ENCODE measurements around the gene SP2. TPM values are rescaled to one million over a fixed set of nuclear protein-coding genes. Genes with fewer than 3 reads are reported as not detected.

The SP2 gene
- total RNA-seq, 1 donor from 2014 or later = 5.4 TPM

DNA sequence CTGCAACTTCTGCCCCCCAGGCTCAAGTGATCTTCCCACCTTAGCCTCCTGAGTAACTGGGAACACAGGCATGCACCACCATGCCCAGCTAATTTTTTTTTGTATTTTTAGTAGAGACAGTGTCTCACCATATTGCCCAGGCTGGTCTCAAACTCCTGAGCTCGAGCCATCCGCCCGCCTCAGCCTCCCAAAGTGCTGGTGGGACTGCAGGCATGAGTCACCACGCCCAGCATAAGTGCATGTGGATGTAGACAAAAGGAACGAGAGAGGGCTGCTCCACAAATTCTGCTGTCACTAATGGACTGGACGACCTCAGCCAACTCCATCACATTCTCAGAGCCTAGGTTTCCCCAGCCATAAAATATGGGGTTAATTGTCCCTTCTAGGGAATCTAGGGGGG is 7.7 kb upstream of the SP2 start:
- DNase-seq (ENCODE audit: low spot score) = no peak
- no peak for ATAC-seq

GRCh38 chr17:47889734-47890529 is 6.1 kb upstream of the SP2 start:
- ATAC-seq (peak; percentile 99), DNase-seq (ENCODE audit: low spot score) (peak; percentile 88)

DNA sequence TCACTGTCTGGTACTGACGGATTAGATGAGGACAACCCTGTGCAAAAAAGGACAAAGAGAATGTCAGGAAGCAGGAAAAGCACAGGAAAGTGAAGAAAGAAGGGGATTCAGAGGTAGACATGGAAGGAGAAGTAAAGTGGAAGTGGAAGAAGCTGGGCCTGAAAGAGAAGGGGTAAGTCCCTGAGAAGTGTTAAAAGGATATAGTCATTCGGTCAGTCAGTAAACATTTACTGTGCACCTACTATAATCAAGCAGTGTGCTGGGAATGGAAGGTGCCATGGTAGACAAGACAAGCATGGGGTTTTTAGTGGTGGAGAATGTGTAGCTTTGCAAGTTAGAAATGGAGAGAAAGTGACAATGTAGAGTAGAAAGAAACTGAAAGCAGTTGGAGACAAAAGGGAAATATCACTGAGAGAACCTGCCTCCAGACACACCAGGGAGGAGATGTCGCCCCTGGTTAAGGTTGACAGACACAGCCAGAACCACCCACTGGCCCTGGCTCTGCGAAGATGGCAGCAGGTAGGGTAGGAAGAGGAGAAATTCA is 4.4 kb upstream of the SP2 start:
- DNase-seq (ENCODE audit: low spot score) = no peak

DNA sequence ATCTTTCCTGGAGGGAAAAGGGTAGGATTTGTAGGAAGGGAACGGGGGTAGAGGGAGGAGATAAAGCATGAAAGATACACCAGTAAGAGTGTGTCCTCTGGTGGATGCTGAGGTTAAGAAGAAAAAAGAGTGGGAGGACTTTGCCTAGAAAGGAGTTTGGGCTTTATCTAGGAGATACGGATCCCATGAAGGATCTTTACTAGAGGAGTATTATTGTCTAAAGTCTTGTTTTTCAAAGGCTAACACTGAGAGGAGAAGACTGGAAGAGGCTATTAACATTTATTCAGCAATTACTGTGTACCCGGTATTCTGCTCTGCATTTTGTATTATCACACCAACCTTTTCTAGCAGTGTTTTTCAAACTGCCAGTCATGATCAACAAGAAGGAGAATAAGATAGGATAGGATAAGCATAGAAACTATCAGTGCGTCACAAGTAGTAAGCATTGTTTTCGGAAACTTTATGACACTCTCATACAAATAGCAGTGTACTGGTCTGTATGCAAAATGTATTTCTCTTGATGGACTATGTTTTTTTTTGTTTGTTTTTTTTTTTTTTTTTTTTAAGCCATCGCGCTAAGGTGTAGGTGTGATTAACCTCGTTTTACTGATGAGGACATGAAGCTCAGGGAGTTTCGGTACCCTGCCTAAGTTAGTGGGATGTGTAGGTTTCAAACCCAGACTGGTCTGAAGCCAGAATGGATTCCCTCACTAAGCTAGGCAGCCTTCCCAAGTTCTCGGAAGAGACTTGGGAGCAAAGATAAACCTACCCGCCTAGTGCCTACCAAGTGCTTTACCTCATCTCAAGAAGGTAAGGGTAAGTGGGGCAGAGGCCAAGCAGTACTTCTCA is 1.3 kb upstream of the SP2 start:
- no peak for DNase-seq (ENCODE audit: low spot score)
- no peak for ATAC-seq

More for the DNA sequence above, 4.4 kb upstream of the SP2 start:
- ATAC-seq = no peak

DNA sequence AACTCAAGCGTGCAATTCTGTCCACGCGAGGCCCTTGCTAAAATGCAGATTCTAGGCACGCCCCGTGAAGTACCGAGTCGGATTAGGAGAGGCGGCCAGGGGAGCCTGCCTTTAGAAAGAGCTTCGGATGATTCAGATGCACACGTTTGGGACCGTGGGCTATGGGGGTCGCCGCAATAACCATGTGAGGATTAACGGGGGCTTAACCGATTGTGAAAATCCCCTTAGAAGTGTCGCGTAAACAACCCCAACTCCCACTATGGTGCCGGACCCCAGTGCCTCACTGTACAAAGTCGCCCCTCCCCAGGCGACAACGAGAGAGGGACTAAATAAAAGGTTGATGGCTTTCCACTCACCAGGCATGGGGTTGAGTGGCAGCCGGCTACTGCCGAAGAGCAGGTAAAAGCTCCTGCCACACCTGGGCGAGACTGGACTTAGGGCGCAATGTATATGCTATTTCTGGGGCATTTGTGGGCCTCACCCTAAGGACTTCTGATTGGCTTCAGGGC is 635 bp upstream of the SP2 start:
- no peak for ATAC-seq
- DNase-seq (ENCODE audit: low spot score) = no peak

GRCh38 chr17:47896672-47897490 is 845 bp downstream of the SP2 start:
- ATAC-seq (no peak), DNase-seq (ENCODE audit: low spot score) (no peak)

DNA sequence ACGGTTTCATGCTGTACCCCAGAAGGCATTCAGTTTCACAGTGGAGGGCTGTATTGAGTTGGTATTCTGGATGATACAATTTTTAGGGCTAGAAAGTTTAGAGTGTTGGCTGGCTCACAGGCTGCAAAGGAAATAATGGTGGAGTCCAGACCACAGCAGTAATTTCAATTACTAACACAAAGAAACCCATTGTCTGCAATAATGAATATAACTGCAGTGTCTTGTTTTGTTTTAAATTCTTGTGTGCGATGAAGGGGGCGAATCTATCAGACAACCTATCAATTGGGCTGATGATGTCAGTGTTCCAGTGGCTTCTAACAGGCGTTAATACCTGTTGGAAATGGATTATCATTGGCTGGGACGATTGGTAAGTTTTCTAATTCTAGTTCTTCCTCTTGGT is 1.5 kb downstream of the SP2 start:
- DNase-seq (ENCODE audit: low spot score) (no peak), ATAC-seq (no peak)

DNA sequence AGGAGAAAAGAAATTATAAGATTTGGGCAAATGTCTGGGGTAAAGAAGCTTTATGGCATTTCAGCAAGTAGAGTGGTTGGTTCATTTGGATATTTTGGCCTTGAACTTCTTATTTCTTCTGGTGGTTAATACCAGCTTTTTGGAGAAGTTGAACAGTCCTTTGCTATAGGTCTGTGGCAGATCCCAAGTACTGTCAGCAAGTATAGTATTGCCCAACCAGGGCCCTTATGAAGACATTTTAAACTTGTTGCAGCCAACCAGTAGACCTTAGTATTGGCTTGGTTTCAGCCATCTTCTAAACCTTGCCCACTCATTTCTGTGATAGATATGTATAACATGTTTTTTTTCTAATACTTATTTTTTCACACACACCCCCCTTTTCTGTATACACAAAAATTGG is 2.2 kb downstream of the SP2 start:
- no peak for DNase-seq (ENCODE audit: low spot score)
- ATAC-seq = no peak

GRCh38 chr17:47899643-47900042 is 3.6 kb downstream of the SP2 start:
- no peak for ATAC-seq
- no peak for DNase-seq (ENCODE audit: low spot score)

DNA sequence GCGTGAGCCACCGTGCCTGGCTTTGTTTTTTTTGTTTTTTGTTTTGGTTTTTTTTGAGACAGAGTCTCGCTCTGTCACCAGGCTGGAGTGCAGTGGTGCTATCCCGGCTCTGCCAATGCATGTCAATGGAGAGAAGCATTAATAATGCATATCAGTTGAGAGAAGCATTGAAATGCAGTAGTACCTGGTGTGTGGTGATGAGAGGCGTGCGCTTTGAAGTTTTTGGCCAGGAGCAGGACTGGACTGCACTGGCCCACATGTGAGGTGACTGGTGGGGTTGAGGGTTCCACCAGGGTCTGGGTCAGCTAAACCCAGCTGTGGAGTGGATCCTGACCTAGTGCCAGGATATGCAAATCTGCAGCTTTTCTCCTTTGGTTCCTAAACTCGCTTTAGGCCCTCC is 5.4 kb downstream of the SP2 start:
- DNase-seq (ENCODE audit: low spot score) (no peak), ATAC-seq (no peak)

GRCh38 chr17:47902039-47902744 is 6.2 kb downstream of the SP2 start:
- DNase-seq (ENCODE audit: low spot score) (no peak), ATAC-seq (no peak)

GRCh38 chr17:47905221-47905733 is 9.2 kb downstream of the SP2 start:
- ATAC-seq (peak; percentile 81), DNase-seq (ENCODE audit: low spot score) (peak; percentile 62)

DNA sequence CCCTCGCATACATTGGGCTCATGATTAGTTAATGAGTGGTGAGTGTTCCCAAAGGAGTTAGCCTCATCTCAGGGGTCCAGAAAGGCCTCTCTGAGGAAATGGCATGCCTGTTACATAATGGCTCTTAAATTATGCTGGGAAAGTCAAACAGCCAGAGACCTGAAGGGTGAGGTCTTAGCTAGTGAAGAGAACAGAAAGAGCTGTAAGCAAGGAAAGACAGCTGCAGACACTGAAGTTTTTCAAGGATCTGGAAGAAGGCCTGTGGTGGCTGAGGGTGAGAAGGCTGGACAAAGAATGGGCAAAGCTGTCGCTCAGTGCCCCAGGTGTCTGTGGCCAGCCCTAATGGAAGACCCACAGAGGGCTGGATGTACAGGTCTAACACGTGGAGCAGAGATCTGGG is 10.4 kb downstream of the SP2 start:
- no peak for DNase-seq (ENCODE audit: low spot score)
- ATAC-seq = no peak

DNA sequence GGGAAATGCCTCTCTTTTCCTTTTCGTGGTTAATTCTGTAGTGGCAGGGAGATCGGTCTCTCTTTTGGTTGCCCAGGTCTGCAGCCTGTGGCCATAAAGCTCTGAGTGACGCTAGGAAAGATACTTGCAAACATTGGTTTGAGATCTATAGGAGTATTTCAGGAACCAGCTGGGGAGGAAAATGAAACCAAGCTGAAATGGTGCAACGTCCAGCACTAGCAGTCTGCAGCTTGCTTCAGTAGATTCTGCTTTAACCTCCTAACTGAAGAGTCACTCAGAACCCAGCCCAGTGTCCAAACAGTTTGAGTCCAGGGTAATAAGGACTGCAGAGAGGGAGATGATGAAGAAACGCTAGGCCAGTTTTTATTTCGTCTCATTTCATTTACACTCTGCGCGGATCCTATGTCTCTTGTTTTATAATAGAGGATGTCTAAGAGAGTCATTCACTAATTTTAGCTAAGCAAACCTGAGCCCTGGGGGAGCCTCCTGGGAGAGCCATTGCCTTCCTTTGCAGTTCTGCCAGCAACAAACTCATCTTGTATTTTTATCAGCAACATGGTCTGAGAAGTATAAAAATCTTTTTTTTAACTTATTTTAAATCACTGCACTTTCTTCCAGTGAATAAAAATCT is 12.0 kb downstream of the SP2 start:
- DNase-seq (ENCODE audit: low spot score) (no peak), ATAC-seq (peak; percentile 39)

GRCh38 chr17:47913050-47913449 is 17.0 kb downstream of the SP2 start:
- ATAC-seq (no peak), DNase-seq (ENCODE audit: low spot score) (no peak)

- no peak for ATAC-seq
- no peak for DNase-seq (ENCODE audit: low spot score)
These were observed 18.4 kb downstream of the SP2 start for GRCh38 chr17:47914306-47914948.

DNA sequence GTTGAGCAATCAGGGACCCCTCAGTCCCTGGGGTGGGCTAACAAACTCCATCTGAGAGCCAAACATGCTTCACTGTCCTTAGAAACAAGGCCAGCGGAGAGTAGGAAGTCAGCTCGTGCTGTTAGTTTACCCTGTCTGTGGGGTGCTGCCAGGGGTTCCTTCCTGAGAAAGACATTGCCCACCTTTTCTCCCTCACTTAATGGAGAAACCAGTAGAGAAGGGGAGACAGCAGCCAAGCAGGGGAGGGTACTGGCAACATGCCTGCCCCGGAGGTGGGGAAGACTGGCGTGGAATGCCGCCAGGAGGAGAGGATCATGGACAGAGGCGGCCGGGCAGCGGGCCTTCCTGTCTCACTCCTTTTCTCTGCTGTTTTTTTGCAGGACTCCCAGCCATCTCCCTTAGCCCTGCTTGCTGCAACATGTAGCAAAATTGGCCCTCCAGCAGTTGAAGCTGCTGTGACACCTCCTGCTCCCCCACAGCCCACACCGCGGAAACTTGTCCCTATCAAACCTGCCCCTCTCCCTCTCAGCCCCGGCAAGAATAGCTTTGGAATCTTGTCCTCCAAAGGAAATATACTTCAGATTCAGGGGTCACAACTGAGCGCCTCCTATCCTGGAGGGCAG is 19.9 kb downstream of the SP2 start:
- DNase-seq (ENCODE audit: low spot score) = no peak
- no peak for ATAC-seq

GRCh38 chr17:47916489-47917208 is 20.6 kb downstream of the SP2 start:
- DNase-seq (ENCODE audit: low spot score) (no peak), ATAC-seq (no peak)
